SJSA1 (cell line): ENCODE results near the gene SLX4IP. TPM values are rescaled to one million over a fixed set of nuclear protein-coding genes. Genes with fewer than 3 reads are reported as not detected.

Experiments used
- DNase-seq, 2 experiments: peaks; one replicate each; pipeline ENCODE4 v3.0.0-alpha.2; 2015 to 2020; ENCODE audit warnings: low spot score in 2 of 2, low read depth in 1 of 2
- H3K27ac ChIP-seq: fragments of 250-450 bp; sonication (Bioruptor Pico); 2 replicates; pipeline ENCODE4 v1.5.1; 2020; ENCODE audit warnings: mild to moderate bottlenecking, moderate library complexity
- H3K27me3 ChIP-seq: fragments of 250-450 bp; sonication (Bioruptor Pico); replicated peaks from 2 replicates; pipeline ENCODE4 v1.5.1; 2020; ENCODE audit warnings: mild to moderate bottlenecking, moderate library complexity
- H3K36me3 ChIP-seq: fragments of 250-450 bp; sonication (Bioruptor Pico); 2 replicates; pipeline ENCODE4 v1.5.1; 2020; ENCODE audit warnings: mild to moderate bottlenecking
- H3K4me1 ChIP-seq: fragments of 250-450 bp; sonication (Bioruptor Pico); replicated peaks from 2 replicates; pipeline ENCODE4 v1.6.1; 2021; ENCODE audit warnings: mild to moderate bottlenecking
- H3K4me3 ChIP-seq: fragments of 250-450 bp; sonication (Bioruptor Pico); 2 replicates; pipeline ENCODE4 v1.5.1; 2020; ENCODE audit warnings: mild to moderate bottlenecking
- H3K9me3 ChIP-seq: fragments of 250-450 bp; sonication (Bioruptor Pico); replicated peaks from 2 replicates; pipeline ENCODE4 v1.5.1; 2020; ENCODE audit warnings: mild to moderate bottlenecking
- total RNA-seq: library from RNA; depleted of rRNA; stranded (reverse); fragments of >200 nt; shearing (Covaris generic); gene quantifications from 2 replicates; pipeline ENCODE4 v1.2.3, GENCODE V29; 2014

The SLX4IP gene
- total RNA-seq, 1 experiment from 2014 or later, result 5.9 TPM

DNA sequence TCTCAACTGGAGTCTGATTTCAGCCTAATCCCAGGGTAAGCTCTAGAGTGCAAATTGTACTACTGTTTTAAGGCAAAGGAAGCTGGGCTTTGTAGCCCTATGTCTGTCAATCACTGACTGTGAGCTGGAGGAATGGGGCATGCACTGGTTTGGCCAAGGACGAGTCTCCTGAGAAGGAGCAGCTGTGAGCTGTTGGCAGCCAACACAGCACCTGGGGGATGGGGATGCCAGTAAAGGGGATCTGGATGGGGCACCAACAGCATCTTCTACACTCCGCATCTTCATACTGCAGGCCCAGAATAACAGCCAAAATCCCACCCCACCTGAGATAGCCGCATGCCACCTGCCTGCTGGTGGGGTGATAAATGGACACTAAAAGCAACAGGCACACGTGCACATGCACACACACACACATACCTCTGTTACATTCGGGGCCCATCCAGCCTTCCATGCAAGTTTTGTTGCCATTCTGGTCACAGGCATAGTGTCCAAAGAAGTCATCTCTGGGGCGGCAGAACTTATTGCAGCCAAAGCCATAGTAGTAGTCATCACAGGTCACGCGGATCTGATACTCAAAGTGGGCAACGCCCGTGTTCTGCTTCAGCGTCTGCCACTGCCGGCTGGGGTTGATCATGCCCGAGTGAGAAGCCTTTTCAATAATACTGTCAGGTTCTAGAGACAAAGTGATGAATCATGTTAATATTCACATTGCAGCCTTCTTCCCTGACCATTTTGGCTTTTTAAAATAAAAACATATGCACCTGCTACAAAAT lies 223.1 kb downstream of the SLX4IP start:
- Histone ChIP-seq H3K27me3 (no peaks in the 10 kb centered on the region), H3K9me3 (no peaks in the 10 kb centered on the region), H3K27ac (no peak overlapping the region), H3K4me1 (peaks cover 39% of the 10 kb centered on the region), H3K36me3 (peaks cover 81% of the 10 kb centered on the region), H3K4me3 (no peak overlapping the region)
- DNase-seq, result no peak

DNA sequence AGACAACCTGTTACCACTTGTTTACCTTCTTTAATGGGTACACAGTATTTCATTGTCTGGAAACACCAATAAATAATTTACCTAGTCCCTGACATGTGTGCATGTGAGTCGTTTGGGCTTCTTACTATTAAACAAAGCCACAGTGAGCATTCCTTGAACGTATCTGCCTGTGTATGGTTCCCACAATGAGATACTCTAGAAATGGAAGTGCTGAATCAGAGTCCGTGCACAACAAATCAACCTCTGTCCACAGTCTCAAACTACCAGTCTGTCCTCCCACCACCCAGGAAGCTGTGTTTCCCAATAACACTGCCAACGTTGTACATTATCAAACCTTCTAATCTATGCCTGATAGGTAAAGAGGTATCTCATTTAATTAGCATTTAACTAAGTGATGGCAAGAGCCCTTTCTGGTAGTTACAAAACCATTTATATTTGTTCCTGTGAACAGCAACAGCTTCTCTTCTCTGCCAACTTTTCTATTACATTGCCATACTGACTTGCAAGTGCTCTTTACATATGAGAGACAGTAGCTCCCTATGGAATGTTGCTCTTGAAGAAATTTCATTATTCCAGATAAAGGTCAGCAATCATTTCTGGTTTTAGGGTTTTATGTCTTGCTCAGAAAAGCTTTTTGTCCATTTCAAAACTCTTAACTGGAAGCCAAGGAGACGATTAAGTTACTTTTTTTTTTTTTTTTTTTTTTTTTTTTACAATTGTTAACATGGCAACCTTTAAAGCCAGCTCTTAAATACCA lies 223.9 kb downstream of the SLX4IP start:
- no peaks in the 10 kb centered on the region for H3K9me3 ChIP-seq
- H3K4me1 ChIP-seq, result peaks cover 34% of the 10 kb centered on the region
- H3K4me3 ChIP-seq, result no peak overlapping the region
- H3K36me3 ChIP-seq, result peaks cover 84% of the 10 kb centered on the region
- no peak overlapping the region for H3K27ac ChIP-seq
- no peak for DNase-seq
- no peaks in the 10 kb centered on the region for H3K27me3 ChIP-seq

DNA sequence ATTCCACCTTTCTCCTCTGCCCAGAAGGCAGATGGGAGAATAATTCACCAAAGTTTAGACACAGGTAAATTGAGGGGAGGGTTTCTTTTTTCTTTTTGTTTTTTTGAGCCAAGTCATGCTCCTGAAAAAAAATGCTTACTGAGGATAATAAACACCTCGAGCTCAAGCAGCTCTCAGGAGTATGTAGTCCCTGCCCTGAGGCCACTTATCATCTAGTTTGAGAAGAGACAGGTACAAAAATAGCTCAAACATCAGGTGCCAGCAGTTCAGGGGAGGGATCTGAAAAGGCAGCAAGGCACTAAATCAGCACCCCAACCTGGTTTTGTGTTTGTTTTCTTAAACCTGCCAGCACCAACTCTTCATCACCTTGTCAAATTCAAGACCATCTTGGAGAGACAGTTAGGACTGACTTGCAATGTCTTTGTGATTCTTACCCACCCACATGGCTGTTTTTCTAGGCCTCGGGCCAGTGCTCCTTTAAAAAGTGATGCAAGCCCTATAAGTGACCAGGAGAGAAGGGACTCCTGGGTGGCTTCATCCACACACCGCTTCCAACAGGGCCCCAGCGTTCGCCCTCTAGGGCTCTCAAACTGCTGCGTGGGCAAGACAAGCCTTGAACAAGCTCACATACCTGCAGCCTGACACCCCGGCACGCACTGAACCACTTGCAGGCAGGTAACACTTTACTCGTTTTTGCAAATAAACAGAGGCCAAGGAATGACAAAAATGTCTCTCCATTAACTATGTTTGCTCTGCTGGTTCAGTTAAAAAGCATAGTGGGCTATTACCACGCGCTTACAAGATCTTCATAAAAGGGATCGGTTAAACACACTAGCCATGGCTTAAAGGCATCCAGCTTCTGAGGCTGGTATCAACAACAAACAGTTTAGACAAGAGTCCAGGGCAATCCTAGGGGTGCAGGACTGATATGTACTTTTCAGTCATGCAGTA lies 224.8 kb downstream of the SLX4IP start:
- no peak overlapping the region for H3K4me3 ChIP-seq
- peaks cover 33% of the 10 kb centered on the region for H3K4me1 ChIP-seq
- no peaks in the 10 kb centered on the region for H3K9me3 ChIP-seq
- H3K27me3 ChIP-seq, result no peaks in the 10 kb centered on the region
- peak; percentile 61 to 79 for DNase-seq
- H3K27ac ChIP-seq, result peak overlapping the region; percentile 78
- peaks cover 82% of the 10 kb centered on the region for H3K36me3 ChIP-seq

DNA sequence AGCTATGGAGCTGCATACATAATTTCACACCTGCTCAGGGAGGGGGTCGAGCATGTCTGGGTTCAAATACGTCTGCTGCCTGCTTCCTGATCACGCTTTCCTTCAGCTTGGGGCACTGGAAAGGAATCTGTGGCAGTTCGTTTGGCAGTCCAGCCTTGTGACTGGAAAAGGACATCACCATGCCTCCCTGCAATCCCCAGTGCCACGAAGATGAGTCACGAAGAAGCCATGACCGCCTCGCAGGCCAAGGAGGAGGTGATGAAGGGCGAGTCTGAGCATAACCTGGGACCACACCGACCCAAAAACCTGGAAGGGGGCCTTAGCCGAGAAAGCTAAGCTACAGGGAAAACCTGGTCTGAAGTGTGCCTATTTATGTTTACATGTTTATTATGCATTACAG lies 225.6 kb downstream of the SLX4IP start:
- Histone ChIP-seq H3K36me3 (peaks cover 82% of the 10 kb centered on the region), H3K27ac (peak overlapping the region; percentile 78), H3K27me3 (no peaks in the 10 kb centered on the region), H3K9me3 (no peaks in the 10 kb centered on the region), H3K4me1 (peaks cover 34% of the 10 kb centered on the region), H3K4me3 (no peak overlapping the region)
- peak in 1 of 2 experiments; percentile 86 for DNase-seq

DNA sequence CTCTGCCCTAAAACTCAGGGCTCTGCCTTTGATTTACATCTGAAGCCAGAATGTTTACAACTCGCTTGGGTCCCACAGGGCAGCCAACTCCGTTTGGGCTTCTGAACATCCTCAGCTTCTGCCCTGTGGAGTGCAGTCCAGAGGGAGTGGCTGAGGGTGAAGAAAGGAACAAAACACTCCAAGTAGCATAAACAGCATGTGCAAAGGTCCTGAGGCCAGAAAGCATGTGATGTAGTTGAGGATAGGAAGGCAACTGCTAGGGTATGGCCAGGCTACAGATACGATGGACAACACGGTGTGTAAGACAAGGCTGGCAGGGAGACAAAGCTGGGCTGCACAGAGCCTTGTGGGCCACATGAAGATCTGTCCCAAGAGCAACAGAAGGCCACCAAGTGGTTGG lies 226.2 kb downstream of the SLX4IP start:
- H3K4me3 ChIP-seq, result no peak overlapping the region
- peaks cover 40% of the 10 kb centered on the region for H3K4me1 ChIP-seq
- peaks cover 82% of the 10 kb centered on the region for H3K36me3 ChIP-seq
- H3K9me3 ChIP-seq, result no peaks in the 10 kb centered on the region
- peak overlapping the region; percentile 78 for H3K27ac ChIP-seq
- DNase-seq, result no peak
- no peaks in the 10 kb centered on the region for H3K27me3 ChIP-seq

DNA sequence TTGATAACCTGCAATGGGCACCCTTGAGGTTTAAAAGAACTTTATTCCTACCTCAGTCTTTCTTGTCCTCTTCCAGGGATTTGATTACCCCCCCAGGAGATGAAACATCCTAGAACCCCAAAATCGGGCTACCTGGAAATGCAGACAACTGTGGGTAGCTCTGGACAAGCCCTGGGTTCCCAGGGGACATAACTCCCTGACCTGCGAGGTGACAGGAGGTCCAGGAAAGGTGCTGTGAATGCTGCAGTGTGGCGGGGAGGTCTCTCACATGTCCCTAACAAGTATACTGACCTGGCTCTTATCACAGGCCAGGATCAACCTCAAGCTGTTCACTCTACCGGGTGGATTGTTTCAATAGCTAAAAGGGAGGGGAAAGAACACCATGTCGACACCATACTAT lies 227.0 kb downstream of the SLX4IP start:
- H3K4me3 ChIP-seq, result no peak overlapping the region
- no peak overlapping the region for H3K27ac ChIP-seq
- H3K9me3 ChIP-seq, result no peaks in the 10 kb centered on the region
- H3K27me3 ChIP-seq, result no peaks in the 10 kb centered on the region
- DNase-seq, result no peak
- H3K4me1 ChIP-seq, result peaks cover 49% of the 10 kb centered on the region
- peaks cover 81% of the 10 kb centered on the region for H3K36me3 ChIP-seq

DNA sequence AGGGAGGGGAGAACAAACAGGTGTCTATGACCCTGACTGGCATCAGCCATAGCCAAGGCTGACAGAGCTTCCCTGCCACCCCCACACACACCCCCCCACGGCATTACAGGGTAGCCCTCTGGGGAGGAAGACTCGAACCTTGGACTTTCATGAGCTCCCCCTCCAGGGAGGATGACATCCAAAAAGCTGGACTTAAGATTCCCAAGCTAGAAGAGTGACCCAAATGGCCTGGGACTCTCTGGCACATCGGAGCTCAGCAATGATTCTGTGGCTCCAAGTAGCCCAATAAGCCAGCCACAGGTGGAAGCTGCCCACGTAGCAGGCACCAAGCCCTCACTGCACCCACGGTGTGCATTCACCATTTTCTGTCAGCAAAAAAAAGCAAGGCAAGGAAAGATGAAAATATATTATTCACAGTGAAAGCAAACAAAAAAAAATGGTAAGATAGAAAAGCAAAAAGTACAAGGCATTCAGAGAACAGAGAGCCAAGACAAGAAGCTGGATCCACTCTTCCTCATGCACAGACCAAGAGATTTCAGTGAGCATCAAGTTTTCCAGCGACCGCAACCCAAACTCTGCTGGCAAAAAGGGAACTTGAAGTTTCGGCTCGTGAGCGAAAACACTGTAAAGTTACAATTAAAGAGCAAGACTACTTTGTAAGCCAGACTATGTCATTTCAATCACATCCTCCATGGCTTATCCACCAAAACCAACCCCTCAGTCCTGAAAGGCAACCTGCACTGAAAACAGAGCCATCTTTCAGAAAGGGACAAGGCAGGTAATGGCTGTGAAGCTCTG lies 227.8 kb downstream of the SLX4IP start:
- peaks cover 56% of the 10 kb centered on the region for H3K4me1 ChIP-seq
- H3K36me3 ChIP-seq, result peaks cover 74% of the 10 kb centered on the region
- no peak overlapping the region for H3K4me3 ChIP-seq
- no peak overlapping the region for H3K27ac ChIP-seq
- no peaks in the 10 kb centered on the region for H3K27me3 ChIP-seq
- H3K9me3 ChIP-seq, result no peaks in the 10 kb centered on the region
- DNase-seq, result no peak

DNA sequence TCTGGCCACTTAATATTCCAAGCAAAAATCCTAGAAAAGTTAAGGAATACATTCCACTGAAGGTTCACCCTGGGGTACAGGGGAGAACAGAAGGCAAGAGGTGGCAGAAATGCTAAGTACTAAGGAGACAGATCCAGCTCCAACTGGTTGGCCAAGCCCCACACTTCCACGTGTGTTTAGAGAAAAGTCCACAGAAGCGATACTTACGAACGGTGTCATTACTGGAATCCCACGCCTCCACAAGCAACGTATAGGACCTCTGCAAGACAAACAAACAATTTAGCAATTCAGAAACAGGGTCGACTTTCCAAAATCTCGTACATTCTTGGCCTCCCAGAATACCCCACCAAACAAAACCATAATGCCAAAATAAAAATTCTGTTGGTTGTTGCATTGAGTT lies 228.7 kb downstream of the SLX4IP start:
- Histone ChIP-seq H3K36me3 (peaks cover 71% of the 10 kb centered on the region), H3K27ac (no peak overlapping the region), H3K27me3 (no peaks in the 10 kb centered on the region), H3K4me3 (no peak overlapping the region), H3K9me3 (no peaks in the 10 kb centered on the region), H3K4me1 (peaks cover 61% of the 10 kb centered on the region)
- DNase-seq, result no peak

DNA sequence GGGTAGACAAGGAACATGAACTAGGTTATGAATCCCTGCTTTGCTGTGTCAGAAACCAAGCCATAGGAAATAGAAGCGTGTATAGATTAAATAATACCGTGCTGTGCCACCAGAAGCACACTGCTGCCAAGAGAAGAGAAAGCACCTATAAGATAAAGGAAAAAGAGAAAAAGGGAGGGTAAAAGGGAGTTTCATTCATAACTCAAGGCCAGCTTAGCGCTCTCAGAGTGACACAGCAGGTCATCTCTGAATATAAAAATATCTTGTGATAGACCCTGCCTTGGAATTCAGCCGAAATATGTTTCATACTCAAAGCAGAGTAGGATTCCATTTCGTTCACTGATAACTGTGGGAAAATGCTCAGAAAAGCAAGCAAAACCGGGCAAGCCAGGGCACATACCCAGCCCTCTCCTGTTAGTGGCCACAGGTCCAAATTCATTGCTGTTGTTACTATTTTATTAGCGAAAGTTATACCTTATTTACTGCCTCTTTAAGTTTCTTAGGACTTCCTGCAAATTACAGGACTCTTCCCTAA lies 230.0 kb downstream of the SLX4IP start:
- Histone ChIP-seq H3K27me3 (no peaks in the 10 kb centered on the region), H3K4me3 (no peak overlapping the region), H3K4me1 (peaks cover 59% of the 10 kb centered on the region), H3K36me3 (peaks cover 70% of the 10 kb centered on the region), H3K9me3 (no peaks in the 10 kb centered on the region), H3K27ac (no peak overlapping the region)
- DNase-seq, result no peak

DNA sequence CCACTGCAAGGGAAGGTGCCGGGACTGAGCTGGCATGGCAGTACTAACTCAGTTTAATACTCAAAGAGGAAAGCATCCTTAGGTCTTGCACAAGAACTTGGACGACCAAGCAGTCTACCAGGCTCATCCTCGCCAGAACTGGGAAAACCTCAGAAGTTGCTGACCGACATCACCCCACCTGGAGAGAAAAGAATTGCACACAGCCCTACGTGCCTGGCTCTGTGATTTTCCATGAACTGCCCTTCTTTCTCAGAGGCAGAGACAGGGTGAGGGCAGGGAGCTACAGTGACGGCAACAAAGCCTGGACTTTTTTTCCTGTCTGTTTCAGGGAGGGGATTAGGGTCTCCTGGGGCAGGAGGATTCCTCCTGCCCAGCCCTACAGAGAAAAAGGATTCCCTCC lies 230.7 kb downstream of the SLX4IP start:
- Histone ChIP-seq H3K4me3 (no peak overlapping the region), H3K9me3 (no peaks in the 10 kb centered on the region), H3K4me1 (peaks cover 59% of the 10 kb centered on the region), H3K36me3 (peaks cover 66% of the 10 kb centered on the region), H3K27ac (peak overlapping the region; percentile 97; the same call in 1 of the 2 replicates), H3K27me3 (no peaks in the 10 kb centered on the region)
- no peak for DNase-seq

DNA sequence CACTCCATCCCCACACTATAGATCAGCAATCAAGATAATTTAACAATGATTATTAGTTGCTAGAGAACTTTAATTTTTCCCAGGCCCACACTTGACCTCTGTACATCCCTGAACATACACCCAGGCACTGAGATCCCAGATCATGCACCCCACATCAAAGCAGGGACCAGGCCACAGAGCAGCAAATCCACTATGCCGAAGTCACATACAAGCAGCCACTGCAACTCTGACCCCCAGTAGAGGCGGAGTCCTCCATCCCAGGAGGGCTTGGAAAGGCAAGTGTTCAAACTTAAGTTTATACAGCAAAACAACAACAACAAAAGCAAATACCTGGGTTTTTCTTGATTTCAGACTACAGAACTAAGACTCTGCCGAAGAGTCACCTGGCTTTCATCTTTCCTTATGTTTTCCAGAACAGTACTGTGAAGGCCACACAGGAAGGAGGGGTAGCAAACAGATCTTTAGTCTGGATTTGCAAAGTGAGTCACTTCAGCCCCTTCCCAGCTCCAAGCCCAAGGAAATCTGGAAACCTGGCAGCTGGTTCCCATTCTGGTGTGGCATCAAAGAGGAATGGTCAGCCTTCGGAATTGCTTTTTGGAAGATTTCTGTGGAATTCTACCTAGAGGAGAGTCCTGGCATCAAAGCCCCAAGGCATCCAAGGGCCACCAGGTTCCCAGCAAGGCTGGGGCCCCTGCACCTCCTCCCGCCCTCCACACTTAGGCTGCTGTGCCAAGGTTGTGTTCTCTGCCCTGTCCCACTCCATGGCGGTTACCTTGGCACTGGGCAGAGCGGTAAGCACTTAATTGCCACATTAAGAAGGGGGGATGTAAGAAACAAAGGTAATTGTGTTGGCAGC lies 231.3 kb downstream of the SLX4IP start:
- Histone ChIP-seq H3K27ac (peak overlapping the region; percentile 97), H3K27me3 (no peaks in the 10 kb centered on the region), H3K9me3 (no peaks in the 10 kb centered on the region), H3K36me3 (peaks cover 65% of the 10 kb centered on the region), H3K4me3 (no peak overlapping the region), H3K4me1 (peaks cover 59% of the 10 kb centered on the region)
- DNase-seq, result no peak

DNA sequence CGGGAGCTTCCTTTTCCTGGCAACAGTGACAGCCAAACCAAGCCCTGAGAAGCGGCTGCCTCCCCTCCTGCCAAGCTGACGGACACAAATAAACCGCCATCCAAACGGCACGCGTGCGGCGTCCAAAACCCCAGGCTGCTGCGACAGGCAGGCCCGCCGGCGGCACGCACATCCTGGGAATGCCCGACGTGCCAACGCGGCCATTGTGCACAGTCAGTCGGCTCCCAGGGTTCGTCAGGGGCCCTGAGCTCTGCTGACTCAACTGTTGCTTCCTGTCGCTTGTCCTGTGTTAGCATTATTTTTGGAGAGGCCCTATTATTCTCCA lies 231.9 kb downstream of the SLX4IP start:
- H3K36me3 ChIP-seq, result peaks cover 60% of the 10 kb centered on the region
- no peaks in the 10 kb centered on the region for H3K9me3 ChIP-seq
- H3K27ac ChIP-seq, result peak overlapping the region; percentile 97
- H3K27me3 ChIP-seq, result no peaks in the 10 kb centered on the region
- DNase-seq, result peak; percentile 96 to 97
- H3K4me3 ChIP-seq, result no peak overlapping the region
- peaks cover 59% of the 10 kb centered on the region for H3K4me1 ChIP-seq
